DND-41 (cell line): ENCODE data around the gene MRM3.
A peak's percentile ranks its signal among the peaks of the same experiment; 100 is the strongest.

Source experiments
- ATAC-seq: fragments of 200-7000 bp; cut with Tn5 transposase; 3 replicates; pipeline ENCODE4 v1.9.1; 2021; ENCODE audit warnings: low read depth; ENCODE audit not compliant: insufficient read depth
- DNase-seq: peaks from one replicate; pipeline ENCODE4 v3.0.0-alpha.2; 2020
- H2AFZ ChIP-seq: 2 replicates; pipeline ENCODE4 v1.6.0; 2012; ENCODE audit warnings: low read depth, low read length
- H3K27ac ChIP-seq: 2 replicates; pipeline ENCODE4 v1.5.1; 2012; ENCODE audit warnings: low read length, inconsistent platforms
- H3K27me3 ChIP-seq: fragments of 200-600 bp; sonication (generic); 2 replicates; pipeline ENCODE4 v1.6.0; 2012; ENCODE audit warnings: low read length, mild to moderate bottlenecking, inconsistent platforms; ENCODE audit not compliant: insufficient read depth, poor library complexity
- H3K36me3 ChIP-seq: 2 replicates; pipeline ENCODE4 v1.5.1; 2012; ENCODE audit warnings: low read length, inconsistent platforms; ENCODE audit not compliant: insufficient read depth
- H3K4me1 ChIP-seq: 2 replicates; pipeline ENCODE4 v1.5.1; 2012; ENCODE audit warnings: mild to moderate bottlenecking, low read length; ENCODE audit not compliant: insufficient read depth
- H3K4me2 ChIP-seq: 2 replicates; pipeline ENCODE4 v1.6.0; 2012; ENCODE audit warnings: mild to moderate bottlenecking, moderate library complexity, low read length, inconsistent platforms; ENCODE audit not compliant: insufficient read depth
- H3K4me3 ChIP-seq, 2 experiments: fragments of 200-600 bp in 1 of 2; shearing (Covaris generic) in 1 of 2; 2 replicates each; pipeline ENCODE4 v1.5.1; 2012 to 2016; ENCODE audit warnings: inconsistent platforms in 2 of 2, low read length in 2 of 2, mild to moderate bottlenecking in 2 of 2, low read depth in 1 of 2, moderate library complexity in 1 of 2
- H3K79me2 ChIP-seq: 2 replicates; pipeline ENCODE4 v1.6.0; 2012; ENCODE audit warnings: low read length, inconsistent platforms; ENCODE audit not compliant: insufficient read depth
- H3K9ac ChIP-seq: 2 replicates; pipeline ENCODE4 v1.6.0; 2012; ENCODE audit warnings: low read depth, mild to moderate bottlenecking, inconsistent platforms, low read length, moderate library complexity
- H3K9me3 ChIP-seq: 2 replicates; pipeline ENCODE4 v1.5.1; 2012; ENCODE audit warnings: low read length, moderate library complexity, mild to moderate bottlenecking, inconsistent platforms; ENCODE audit not compliant: insufficient read depth, severe bottlenecking
- H4K20me1 ChIP-seq: 2 replicates; pipeline ENCODE4 v1.6.0; 2012; ENCODE audit warnings: low read length; ENCODE audit not compliant: insufficient read depth
- EZH2 ChIP-seq: IDR thresholded peaks from 3 replicates; pipeline ENCODE4 v1.6.1; 2012; ENCODE audit warnings: borderline replicate concordance, low read depth, mild to moderate bottlenecking, moderate library complexity, low read length, inconsistent platforms; ENCODE audit not compliant: severe bottlenecking
- TF ChIP-seq, protein P1 (sequence below): IDR thresholded peaks from 2 replicates; pipeline ENCODE4 v1.5.1; 2012; ENCODE audit warnings: borderline replicate concordance, low read length, moderate library complexity, mild to moderate bottlenecking; ENCODE audit not compliant: poor library complexity, severe bottlenecking; ENCODE audit errors: extremely low read depth

The MRM3 gene

DNA sequence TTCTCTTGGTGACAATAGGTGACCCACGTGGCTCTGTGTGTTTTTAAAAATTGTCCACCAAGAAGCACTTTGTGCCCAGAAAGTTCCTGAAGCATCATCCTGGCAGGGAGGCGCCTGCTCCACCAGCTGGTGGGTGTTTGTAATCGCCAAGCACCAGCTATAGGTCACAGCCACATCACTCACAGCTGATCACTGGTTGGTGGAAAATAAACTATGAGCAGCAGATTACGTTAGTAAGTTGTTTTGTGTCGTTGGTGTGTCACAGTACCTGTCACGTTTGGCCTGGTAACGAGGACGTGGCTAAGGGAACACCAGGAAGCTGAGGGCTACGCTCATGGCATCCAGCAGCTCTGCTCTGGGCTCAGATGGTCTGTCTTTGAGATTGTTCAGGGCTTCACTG is 10.1 kb downstream of the MRM3 start:
- H3K36me3 ChIP-seq = peaks cover 69% of the 10 kb centered on the region
- H4K20me1 ChIP-seq = peaks cover 20% of the 10 kb centered on the region
- H3K79me2 ChIP-seq = no peaks in the 10 kb centered on the region
- H3K4me1 ChIP-seq = no peaks in the 10 kb centered on the region
- H3K27me3 ChIP-seq = no peaks in the 10 kb centered on the region
- no peak overlapping the region for H3K4me2 ChIP-seq
- no peak for TF ChIP-seq EZH2
- TF ChIP-seq, protein P1, sequence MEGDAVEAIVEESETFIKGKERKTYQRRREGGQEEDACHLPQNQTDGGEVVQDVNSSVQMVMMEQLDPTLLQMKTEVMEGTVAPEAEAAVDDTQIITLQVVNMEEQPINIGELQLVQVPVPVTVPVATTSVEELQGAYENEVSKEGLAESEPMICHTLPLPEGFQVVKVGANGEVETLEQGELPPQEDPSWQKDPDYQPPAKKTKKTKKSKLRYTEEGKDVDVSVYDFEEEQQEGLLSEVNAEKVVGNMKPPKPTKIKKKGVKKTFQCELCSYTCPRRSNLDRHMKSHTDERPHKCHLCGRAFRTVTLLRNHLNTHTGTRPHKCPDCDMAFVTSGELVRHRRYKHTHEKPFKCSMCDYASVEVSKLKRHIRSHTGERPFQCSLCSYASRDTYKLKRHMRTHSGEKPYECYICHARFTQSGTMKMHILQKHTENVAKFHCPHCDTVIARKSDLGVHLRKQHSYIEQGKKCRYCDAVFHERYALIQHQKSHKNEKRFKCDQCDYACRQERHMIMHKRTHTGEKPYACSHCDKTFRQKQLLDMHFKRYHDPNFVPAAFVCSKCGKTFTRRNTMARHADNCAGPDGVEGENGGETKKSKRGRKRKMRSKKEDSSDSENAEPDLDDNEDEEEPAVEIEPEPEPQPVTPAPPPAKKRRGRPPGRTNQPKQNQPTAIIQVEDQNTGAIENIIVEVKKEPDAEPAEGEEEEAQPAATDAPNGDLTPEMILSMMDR = peak; percentile 13
- no peak overlapping the region for H3K9ac ChIP-seq
- no peaks in the 10 kb centered on the region for H3K9me3 ChIP-seq
- no peak for ATAC-seq
- H3K27ac ChIP-seq = no peak overlapping the region
- DNase-seq = no peak
- no peak overlapping the region for H3K4me3 ChIP-seq
- H2AFZ ChIP-seq = no peak overlapping the region

DNA sequence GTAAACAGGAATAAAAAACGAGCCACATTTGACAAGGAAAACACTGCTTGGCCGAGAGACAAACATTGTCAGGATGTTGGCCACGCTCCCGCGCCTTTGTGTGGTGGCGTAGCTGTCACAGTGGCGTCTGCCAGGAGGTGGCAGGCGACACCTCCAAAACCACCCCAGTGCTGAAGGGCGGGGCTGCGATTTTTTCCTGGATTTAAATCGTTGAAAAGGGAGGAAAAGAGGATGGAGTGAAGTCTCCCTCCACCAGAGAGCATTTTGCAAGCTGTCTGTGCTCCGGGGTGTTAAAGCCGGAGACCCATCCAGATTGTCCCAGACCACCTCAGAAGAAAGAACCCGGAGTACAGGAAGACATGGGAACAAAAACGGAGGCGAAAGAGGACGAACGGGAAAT is 12.7 kb downstream of the MRM3 start:
- Histone ChIP-seq H2AFZ (no peak overlapping the region), H3K27me3 (no peaks in the 10 kb centered on the region), H3K4me1 (no peaks in the 10 kb centered on the region), H3K9ac (no peak overlapping the region), H3K36me3 (peaks cover 43% of the 10 kb centered on the region), H3K9me3 (no peaks in the 10 kb centered on the region), H4K20me1 (peaks cover 21% of the 10 kb centered on the region), H3K4me3 (no peak overlapping the region), H3K4me2 (no peak overlapping the region), H3K79me2 (no peaks in the 10 kb centered on the region), H3K27ac (no peak overlapping the region)
- ATAC-seq = no peak
- DNase-seq = no peak
- no peak for TF ChIP-seq EZH2
- TF ChIP-seq, protein P1 = peak; percentile 17

DNA sequence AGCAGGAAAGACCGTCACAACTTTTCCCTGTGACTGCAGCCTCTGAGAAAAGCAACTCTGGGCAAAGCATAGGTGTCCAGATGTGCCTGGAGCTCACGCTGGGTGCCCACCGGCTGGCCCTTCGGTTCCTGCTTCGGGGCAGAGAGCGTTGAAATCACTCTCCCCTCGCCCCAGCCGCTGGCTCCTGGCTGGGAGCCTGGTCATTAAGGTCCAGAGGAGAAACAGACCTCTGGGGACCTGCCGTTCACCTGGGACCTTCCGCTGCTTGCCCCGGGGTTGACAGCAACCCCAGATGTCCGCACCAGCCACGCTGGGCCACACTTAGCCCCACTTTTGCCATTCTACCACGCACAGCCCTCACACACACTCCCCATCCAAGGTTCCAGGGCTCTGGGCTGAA is 13.1 kb downstream of the MRM3 start:
- no peak for TF ChIP-seq EZH2
- TF ChIP-seq, protein P1 = no peak
- Histone ChIP-seq H3K36me3 (peaks cover 39% of the 10 kb centered on the region), H2AFZ (no peak overlapping the region), H3K9me3 (no peaks in the 10 kb centered on the region), H4K20me1 (peaks cover 21% of the 10 kb centered on the region), H3K27ac (no peak overlapping the region), H3K4me3 (no peak overlapping the region), H3K4me1 (no peaks in the 10 kb centered on the region), H3K79me2 (no peaks in the 10 kb centered on the region), H3K27me3 (no peaks in the 10 kb centered on the region), H3K4me2 (no peak overlapping the region), H3K9ac (no peak overlapping the region)
- ATAC-seq (no peak), DNase-seq (no peak)

DNA sequence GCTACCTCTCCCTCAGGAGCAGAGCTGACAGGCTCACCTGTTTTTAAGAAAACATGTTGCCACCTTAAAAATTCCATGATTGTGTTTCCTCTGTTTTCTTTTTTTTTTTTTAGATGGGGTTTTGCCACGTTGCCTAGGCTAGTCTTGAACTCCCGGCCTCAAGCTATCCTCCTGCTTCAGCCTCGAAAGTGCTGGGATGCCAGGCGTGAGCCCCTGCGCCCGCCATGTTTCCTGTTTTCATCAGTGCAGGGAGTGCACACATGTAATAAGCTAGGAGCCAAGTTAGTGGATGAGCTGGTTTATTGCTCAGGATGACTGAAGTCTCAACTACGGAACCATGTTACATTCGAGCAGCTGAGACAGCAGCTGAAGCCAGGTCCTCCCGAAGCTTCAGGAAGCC is 13.6 kb downstream of the MRM3 start:
- ATAC-seq = no peak
- no peak overlapping the region for H3K27ac ChIP-seq
- no peaks in the 10 kb centered on the region for H3K79me2 ChIP-seq
- H4K20me1 ChIP-seq = peaks cover 21% of the 10 kb centered on the region
- H3K4me3 ChIP-seq = no peak overlapping the region
- no peaks in the 10 kb centered on the region for H3K4me1 ChIP-seq
- H3K4me2 ChIP-seq = no peak overlapping the region
- no peak for TF ChIP-seq EZH2
- TF ChIP-seq, protein P1 = no peak
- no peak for DNase-seq
- H3K27me3 ChIP-seq = no peaks in the 10 kb centered on the region
- no peak overlapping the region for H3K9ac ChIP-seq
- H2AFZ ChIP-seq = no peak overlapping the region
- H3K36me3 ChIP-seq = peaks cover 36% of the 10 kb centered on the region
- H3K9me3 ChIP-seq = no peaks in the 10 kb centered on the region
